ENCODE data around the gene ADAT3.
A peak's percentile ranks its signal among the peaks of the same experiment; 100 is the strongest.

Gene ADAT3

GRCh38 chr19:1921825-1922224 is 16.6 kb downstream of the ADAT3 start:
- Histone ChIP-seq H3K4me3 (ENCODE audit: low read depth in 1 of 2, low read length in 2 of 2) (no peak overlapping the region), H3K9me3 (ENCODE audit: low read length) (no peaks in the 10 kb centered on the region), H3K27me3 (ENCODE audit: control insufficient read depth in 1 of 2, insufficient read depth in 2 of 2, low read length in 2 of 2) (no peaks in the 10 kb centered on the region), H3K36me3 (ENCODE audit: insufficient read depth, low read length) (peaks cover 15% of the 10 kb centered on the region), H3K9ac (ENCODE audit: low read length) (no peak overlapping the region), H3K27ac (ENCODE audit: low read depth, low read length) (no peak overlapping the region), H3K4me1 (ENCODE audit: insufficient read depth, low read length) (no peaks in the 10 kb centered on the region)

GRCh38 chr19:1922803-1923202 is 17.6 kb downstream of the ADAT3 start:
- H3K9me3 ChIP-seq (ENCODE audit: low read length): no peaks in the 10 kb centered on the region
- no peaks in the 10 kb centered on the region for H3K4me1 ChIP-seq (ENCODE audit: insufficient read depth, low read length)
- no peaks in the 10 kb centered on the region for H3K27me3 ChIP-seq (ENCODE audit: control insufficient read depth in 1 of 2, insufficient read depth in 2 of 2, low read length in 2 of 2)
- no peak overlapping the region for H3K4me3 ChIP-seq (ENCODE audit: low read depth in 1 of 2, low read length in 2 of 2)
- no peak overlapping the region for H3K27ac ChIP-seq (ENCODE audit: low read depth, low read length)
- peaks cover 15% of the 10 kb centered on the region for H3K36me3 ChIP-seq (ENCODE audit: insufficient read depth, low read length)
- no peak overlapping the region for H3K9ac ChIP-seq (ENCODE audit: low read length)

- Histone ChIP-seq H3K27ac (ENCODE audit: low read depth, low read length) (no peak overlapping the region), H3K36me3 (ENCODE audit: insufficient read depth, low read length) (peaks cover 15% of the 10 kb centered on the region)
Observed at GRCh38 chr19:1923319-1923718, 18.1 kb downstream of the ADAT3 start.

GRCh38 chr19:1924320-1924961 is 19.2 kb downstream of the ADAT3 start:
- Histone ChIP-seq H3K36me3 (ENCODE audit: insufficient read depth, low read length) (peaks cover 15% of the 10 kb centered on the region), H3K27ac (ENCODE audit: low read depth, low read length) (no peak overlapping the region)

More at GRCh38 chr19:1923319-1923718, 18.1 kb downstream of the ADAT3 start:
- Histone ChIP-seq H3K4me1 (ENCODE audit: insufficient read depth, low read length) (no peaks in the 10 kb centered on the region), H3K27me3 (ENCODE audit: control insufficient read depth in 1 of 2, insufficient read depth in 2 of 2, low read length in 2 of 2) (no peaks in the 10 kb centered on the region), H3K4me3 (ENCODE audit: low read depth in 1 of 2, low read length in 2 of 2) (no peak overlapping the region), H3K9ac (ENCODE audit: low read length) (no peak overlapping the region), H3K9me3 (ENCODE audit: low read length) (no peaks in the 10 kb centered on the region)

GRCh38 chr19:1925544-1925943 is 20.3 kb downstream of the ADAT3 start:
- no peaks in the 10 kb centered on the region for H3K27me3 ChIP-seq (ENCODE audit: control insufficient read depth in 1 of 2, insufficient read depth in 2 of 2, low read length in 2 of 2)
- peaks cover 6% of the 10 kb centered on the region for H3K4me1 ChIP-seq (ENCODE audit: insufficient read depth, low read length)
- no peaks in the 10 kb centered on the region for H3K9me3 ChIP-seq (ENCODE audit: low read length)
- H3K27ac ChIP-seq (ENCODE audit: low read depth, low read length): no peak overlapping the region
- no peak overlapping the region for H3K9ac ChIP-seq (ENCODE audit: low read length)
- H3K4me3 ChIP-seq (ENCODE audit: low read depth in 1 of 2, low read length in 2 of 2): no peak overlapping the region
- H3K36me3 ChIP-seq (ENCODE audit: insufficient read depth, low read length): peaks cover 9% of the 10 kb centered on the region

More at GRCh38 chr19:1924320-1924961, 19.2 kb downstream of the ADAT3 start:
- no peaks in the 10 kb centered on the region for H3K4me1 ChIP-seq (ENCODE audit: insufficient read depth, low read length)
- H3K9ac ChIP-seq (ENCODE audit: low read length): no peak overlapping the region
- H3K27me3 ChIP-seq (ENCODE audit: control insufficient read depth in 1 of 2, insufficient read depth in 2 of 2, low read length in 2 of 2): no peaks in the 10 kb centered on the region
- H3K4me3 ChIP-seq (ENCODE audit: low read depth in 1 of 2, low read length in 2 of 2): no peak overlapping the region
- H3K9me3 ChIP-seq (ENCODE audit: low read length): no peaks in the 10 kb centered on the region

- Histone ChIP-seq H3K27ac (ENCODE audit: low read depth, low read length) (no peak overlapping the region), H3K36me3 (ENCODE audit: insufficient read depth, low read length) (no peaks in the 10 kb centered on the region), H3K9ac (ENCODE audit: low read length) (no peak overlapping the region), H3K4me3 (ENCODE audit: low read depth in 1 of 2, low read length in 2 of 2) (peak overlapping the region; percentile 23 to 42), H3K27me3 (ENCODE audit: control insufficient read depth in 1 of 2, insufficient read depth in 2 of 2, low read length in 2 of 2) (peaks cover 0 to 7% of the 10 kb centered on the region in 2 donors), H3K9me3 (ENCODE audit: low read length) (no peaks in the 10 kb centered on the region), H3K4me1 (ENCODE audit: insufficient read depth, low read length) (peaks cover 6% of the 10 kb centered on the region)
Observed at GRCh38 chr19:1929021-1929742, 24.0 kb downstream of the ADAT3 start.

- Histone ChIP-seq H3K9ac (ENCODE audit: low read length) (no peak overlapping the region), H3K27ac (ENCODE audit: low read depth, low read length) (no peak overlapping the region), H3K27me3 (ENCODE audit: control insufficient read depth in 1 of 2, insufficient read depth in 2 of 2, low read length in 2 of 2) (peaks cover 0 to 7% of the 10 kb centered on the region in 2 donors), H3K4me3 (ENCODE audit: low read depth in 1 of 2, low read length in 2 of 2) (no peak overlapping the region), H3K36me3 (ENCODE audit: insufficient read depth, low read length) (no peaks in the 10 kb centered on the region), H3K4me1 (ENCODE audit: insufficient read depth, low read length) (peaks cover 6% of the 10 kb centered on the region), H3K9me3 (ENCODE audit: low read length) (no peaks in the 10 kb centered on the region)
Observed at GRCh38 chr19:1931445-1931844, 26.2 kb downstream of the ADAT3 start.

GRCh38 chr19:1932395-1932794 is 27.2 kb downstream of the ADAT3 start:
- H3K4me3 ChIP-seq (ENCODE audit: low read depth in 1 of 2, low read length in 2 of 2): no peak overlapping the region
- no peak overlapping the region for H3K27ac ChIP-seq (ENCODE audit: low read depth, low read length)
- H3K27me3 ChIP-seq (ENCODE audit: control insufficient read depth in 1 of 2, insufficient read depth in 2 of 2, low read length in 2 of 2): peaks cover 0 to 7% of the 10 kb centered on the region in 2 donors
- H3K4me1 ChIP-seq (ENCODE audit: insufficient read depth, low read length): peaks cover 6% of the 10 kb centered on the region
- no peak overlapping the region for H3K9ac ChIP-seq (ENCODE audit: low read length)
- H3K36me3 ChIP-seq (ENCODE audit: insufficient read depth, low read length): no peaks in the 10 kb centered on the region
- H3K9me3 ChIP-seq (ENCODE audit: low read length): no peaks in the 10 kb centered on the region

GRCh38 chr19:1933244-1933643 is 28.0 kb downstream of the ADAT3 start:
- H3K27ac ChIP-seq (ENCODE audit: low read depth, low read length): no peak overlapping the region
- no peaks in the 10 kb centered on the region for H3K9me3 ChIP-seq (ENCODE audit: low read length)
- peaks cover 0 to 7% of the 10 kb centered on the region in 2 donors for H3K27me3 ChIP-seq (ENCODE audit: control insufficient read depth in 1 of 2, insufficient read depth in 2 of 2, low read length in 2 of 2)
- H3K36me3 ChIP-seq (ENCODE audit: insufficient read depth, low read length): no peaks in the 10 kb centered on the region
- H3K9ac ChIP-seq (ENCODE audit: low read length): no peak overlapping the region
- H3K4me3 ChIP-seq (ENCODE audit: low read depth in 1 of 2, low read length in 2 of 2): no peak overlapping the region
- peaks cover 6% of the 10 kb centered on the region for H3K4me1 ChIP-seq (ENCODE audit: insufficient read depth, low read length)

- Histone ChIP-seq H3K27me3 (ENCODE audit: control insufficient read depth in 1 of 2, insufficient read depth in 2 of 2, low read length in 2 of 2) (peaks cover 0 to 7% of the 10 kb centered on the region in 2 donors), H3K27ac (ENCODE audit: low read depth, low read length) (no peak overlapping the region), H3K9ac (ENCODE audit: low read length) (no peak overlapping the region), H3K9me3 (ENCODE audit: low read length) (no peaks in the 10 kb centered on the region), H3K36me3 (ENCODE audit: insufficient read depth, low read length) (no peaks in the 10 kb centered on the region), H3K4me3 (ENCODE audit: low read depth in 1 of 2, low read length in 2 of 2) (no peak overlapping the region), H3K4me1 (ENCODE audit: insufficient read depth, low read length) (peaks cover 6% of the 10 kb centered on the region)
Observed at GRCh38 chr19:1933942-1934341, 28.7 kb downstream of the ADAT3 start.

- Histone ChIP-seq H3K9ac (ENCODE audit: low read length) (no peak overlapping the region), H3K27ac (ENCODE audit: low read depth, low read length) (no peak overlapping the region), H3K4me1 (ENCODE audit: insufficient read depth, low read length) (peaks cover 7% of the 10 kb centered on the region)
Observed at GRCh38 chr19:1935484-1936208, 30.4 kb downstream of the ADAT3 start.

More at GRCh38 chr19:1935484-1936208, 30.4 kb downstream of the ADAT3 start:
- Histone ChIP-seq H3K4me3 (ENCODE audit: low read depth in 1 of 2, low read length in 2 of 2) (no peak overlapping the region), H3K27me3 (ENCODE audit: control insufficient read depth in 1 of 2, insufficient read depth in 2 of 2, low read length in 2 of 2) (peaks cover 0 to 7% of the 10 kb centered on the region in 2 donors), H3K9me3 (ENCODE audit: low read length) (no peaks in the 10 kb centered on the region), H3K36me3 (ENCODE audit: insufficient read depth, low read length) (no peaks in the 10 kb centered on the region)
